Mononuclear cell (primary cell): ENCODE results near the gene MIOX. TPM values are rescaled to one million over a fixed set of nuclear protein-coding genes. Genes with fewer than 3 reads are reported as not detected.

Experiments used
- H3K27me3 ChIP-seq: 2 replicates; pipeline ENCODE4 v1.6.0; 2011; ENCODE audit warnings: low read length, control low read depth; ENCODE audit not compliant: insufficient read depth
- H3K4me1 ChIP-seq: 2 replicates; pipeline ENCODE4 v1.5.1; 2011; ENCODE audit warnings: mild to moderate bottlenecking, low read length, control low read depth; ENCODE audit not compliant: insufficient read depth
- H3K4me3 ChIP-seq: 2 replicates; pipeline ENCODE4 v1.5.1; 2011; ENCODE audit warnings: mild to moderate bottlenecking, low read length, moderate library complexity
- H3K9me3 ChIP-seq: 2 replicates; pipeline ENCODE4 v1.5.1; 2011; ENCODE audit warnings: low read depth, mild to moderate bottlenecking, control low read depth, low read length
- total RNA-seq: library from RNA; depleted of rRNA; stranded (reverse); fragments of >200 nt; gene quantifications from one replicate; pipeline ENCODE4 v1.2.3, GENCODE V29; 2012

Gene MIOX
- total RNA-seq, 1 donor, result not detected

- Histone ChIP-seq H3K4me1 (peaks cover 15% of the 10 kb centered on the region), H3K27me3 (no peaks in the 10 kb centered on the region), H3K4me3 (no peak overlapping the region), H3K9me3 (no peaks in the 10 kb centered on the region)
Observed at GRCh38 chr22:50446708-50447575, 39.7 kb upstream of the MIOX start.

- Histone ChIP-seq H3K4me3 (no peak overlapping the region), H3K9me3 (no peaks in the 10 kb centered on the region), H3K4me1 (peaks cover 15% of the 10 kb centered on the region), H3K27me3 (no peaks in the 10 kb centered on the region)
Observed at GRCh38 chr22:50447576-50448551, 38.8 kb upstream of the MIOX start.

- Histone ChIP-seq H3K4me3 (no peak overlapping the region), H3K4me1 (peaks cover 3% of the 10 kb centered on the region), H3K9me3 (no peaks in the 10 kb centered on the region), H3K27me3 (no peaks in the 10 kb centered on the region)
Observed at GRCh38 chr22:50452649-50453048, 34.0 kb upstream of the MIOX start.

GRCh38 chr22:50454556-50455075 is 32.0 kb upstream of the MIOX start:
- H3K4me1 ChIP-seq, result peaks cover 3% of the 10 kb centered on the region
- no peaks in the 10 kb centered on the region for H3K9me3 ChIP-seq
- no peak overlapping the region for H3K4me3 ChIP-seq
- H3K27me3 ChIP-seq, result no peaks in the 10 kb centered on the region

- Histone ChIP-seq H3K27me3 (no peaks in the 10 kb centered on the region), H3K9me3 (no peaks in the 10 kb centered on the region), H3K4me3 (no peak overlapping the region), H3K4me1 (peaks cover 3% of the 10 kb centered on the region)
Observed at GRCh38 chr22:50455201-50455600, 31.5 kb upstream of the MIOX start.

GRCh38 chr22:50456026-50456425 is 30.6 kb upstream of the MIOX start:
- no peaks in the 10 kb centered on the region for H3K9me3 ChIP-seq
- H3K4me3 ChIP-seq, result no peak overlapping the region
- H3K27me3 ChIP-seq, result no peaks in the 10 kb centered on the region
- H3K4me1 ChIP-seq, result peaks cover 3% of the 10 kb centered on the region

GRCh38 chr22:50456466-50457234 is 30.0 kb upstream of the MIOX start:
- Histone ChIP-seq H3K9me3 (no peaks in the 10 kb centered on the region), H3K27me3 (no peaks in the 10 kb centered on the region), H3K4me1 (peaks cover 3% of the 10 kb centered on the region), H3K4me3 (no peak overlapping the region)

GRCh38 chr22:50459016-50459415 is 27.6 kb upstream of the MIOX start:
- Histone ChIP-seq H3K4me1 (no peaks in the 10 kb centered on the region), H3K27me3 (no peaks in the 10 kb centered on the region), H3K4me3 (no peak overlapping the region), H3K9me3 (no peaks in the 10 kb centered on the region)

GRCh38 chr22:50459496-50460140 is 27.0 kb upstream of the MIOX start:
- Histone ChIP-seq H3K4me1 (no peaks in the 10 kb centered on the region), H3K4me3 (no peak overlapping the region), H3K9me3 (no peaks in the 10 kb centered on the region), H3K27me3 (no peaks in the 10 kb centered on the region)

- Histone ChIP-seq H3K27me3 (no peaks in the 10 kb centered on the region), H3K4me1 (no peaks in the 10 kb centered on the region), H3K9me3 (no peaks in the 10 kb centered on the region), H3K4me3 (no peak overlapping the region)
Observed at GRCh38 chr22:50460938-50461337, 25.7 kb upstream of the MIOX start.

GRCh38 chr22:50461536-50461935 is 25.1 kb upstream of the MIOX start:
- no peaks in the 10 kb centered on the region for H3K9me3 ChIP-seq
- H3K27me3 ChIP-seq, result no peaks in the 10 kb centered on the region
- H3K4me1 ChIP-seq, result no peaks in the 10 kb centered on the region
- H3K4me3 ChIP-seq, result no peak overlapping the region

- H3K4me1 ChIP-seq, result no peaks in the 10 kb centered on the region
- H3K27me3 ChIP-seq, result no peaks in the 10 kb centered on the region
- no peak overlapping the region for H3K4me3 ChIP-seq
- H3K9me3 ChIP-seq, result no peaks in the 10 kb centered on the region
Observed at GRCh38 chr22:50461979-50462540, 24.6 kb upstream of the MIOX start.

- peaks cover 1% of the 10 kb centered on the region for H3K4me1 ChIP-seq
- no peaks in the 10 kb centered on the region for H3K27me3 ChIP-seq
Observed at GRCh38 chr22:50463188-50463900, 23.3 kb upstream of the MIOX start.

More at GRCh38 chr22:50463188-50463900, 23.3 kb upstream of the MIOX start:
- Histone ChIP-seq H3K4me3 (no peak overlapping the region), H3K9me3 (no peaks in the 10 kb centered on the region)
